ENCODE measurements around the gene MED28.

GRCh38 chr4:17583276-17583675 lies 31.2 kb upstream of the MED28 start:
- TF ChIP-seq, protein P1, sequence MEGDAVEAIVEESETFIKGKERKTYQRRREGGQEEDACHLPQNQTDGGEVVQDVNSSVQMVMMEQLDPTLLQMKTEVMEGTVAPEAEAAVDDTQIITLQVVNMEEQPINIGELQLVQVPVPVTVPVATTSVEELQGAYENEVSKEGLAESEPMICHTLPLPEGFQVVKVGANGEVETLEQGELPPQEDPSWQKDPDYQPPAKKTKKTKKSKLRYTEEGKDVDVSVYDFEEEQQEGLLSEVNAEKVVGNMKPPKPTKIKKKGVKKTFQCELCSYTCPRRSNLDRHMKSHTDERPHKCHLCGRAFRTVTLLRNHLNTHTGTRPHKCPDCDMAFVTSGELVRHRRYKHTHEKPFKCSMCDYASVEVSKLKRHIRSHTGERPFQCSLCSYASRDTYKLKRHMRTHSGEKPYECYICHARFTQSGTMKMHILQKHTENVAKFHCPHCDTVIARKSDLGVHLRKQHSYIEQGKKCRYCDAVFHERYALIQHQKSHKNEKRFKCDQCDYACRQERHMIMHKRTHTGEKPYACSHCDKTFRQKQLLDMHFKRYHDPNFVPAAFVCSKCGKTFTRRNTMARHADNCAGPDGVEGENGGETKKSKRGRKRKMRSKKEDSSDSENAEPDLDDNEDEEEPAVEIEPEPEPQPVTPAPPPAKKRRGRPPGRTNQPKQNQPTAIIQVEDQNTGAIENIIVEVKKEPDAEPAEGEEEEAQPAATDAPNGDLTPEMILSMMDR (IDR thresholded peaks at IDR 0.05), result no peak
- no peak for TF ChIP-seq EZH2 (IDR thresholded peaks at IDR 0.05; ENCODE audit: borderline replicate concordance, insufficient read depth, low read depth, low read length, poor library complexity, severe bottlenecking)

All from B cell (primary cell).